GM12878 (cell line): Measurements from ENCODE around the gene PCF11. TPM values are rescaled to one million over a fixed set of nuclear protein-coding genes. Genes with fewer than 3 reads are reported as not detected.

Experiments used
- E4F1 ChIP-seq: fragments of 450-650 bp; IDR thresholded peaks from 2 replicates; pipeline ENCODE4 v1.6.1; 2018; ENCODE audit warnings: borderline replicate concordance, mild to moderate bottlenecking; ENCODE audit not compliant: partially characterized antibody
- ETV6 ChIP-seq, 2 experiments: fragments of 450-650 bp in 1 of 2; IDR thresholded peaks in 1 of 2; conservative IDR thresholded peaks in 1 of 2; 2 replicates each; pipeline ENCODE4 v1.6.1; 2014; ENCODE audit warnings: antibody characterized with exemption in 1 of 2, borderline replicate concordance in 1 of 2, low read depth in 1 of 2, mild to moderate bottlenecking in 1 of 2, moderate library complexity in 1 of 2
- MTA2 ChIP-seq: fragments of 450-650 bp; IDR thresholded peaks from 2 replicates; pipeline ENCODE4 v1.6.1; 2016; ENCODE audit warnings: low read depth, mild to moderate bottlenecking, moderate library complexity
- MTA3 ChIP-seq: IDR thresholded peaks from 2 replicates; pipeline ENCODE4 v1.6.1; 2012; ENCODE audit warnings: low read length, inconsistent platforms, borderline replicate concordance
- MYC ChIP-seq: IDR thresholded peaks from 2 replicates; pipeline ENCODE4 v1.6.1; 2011; ENCODE audit warnings: mild to moderate bottlenecking, low read length, moderate library complexity, inconsistent platforms; ENCODE audit not compliant: insufficient read depth, insufficient replicate concordance, insufficient read length, severe bottlenecking
- SUPT20H ChIP-seq: IDR thresholded peaks from 2 replicates; pipeline ENCODE4 v1.6.1; 2011; ENCODE audit warnings: low read depth, mild to moderate bottlenecking, low read length, moderate library complexity, borderline replicate concordance; ENCODE audit not compliant: control insufficient read depth
- USF1 ChIP-seq: IDR thresholded peaks from 2 replicates; pipeline ENCODE4 v1.6.1; 2011; ENCODE audit warnings: borderline replicate concordance, low read depth, mild to moderate bottlenecking, moderate library complexity, mixed read lengths, low read length; ENCODE audit not compliant: insufficient read depth; ENCODE audit errors: extremely low read length
- WRNIP1 ChIP-seq: IDR thresholded peaks from 2 replicates; pipeline ENCODE4 v1.6.1; 2011; ENCODE audit warnings: low read depth, low read length, improper control_type of control experiment, borderline replicate concordance
- polyA plus RNA-seq, 11 experiments: library from polyadenylated mRNA; depleted of rRNA in 4 of 11; unstranded in 6 of 11; stranded (reverse) in 5 of 11; fragments of >200 nt; fragmentation: Nextera tagmentation in 4 of 11; fragmentation: Illumina TruSeq in 1 of 11; extraction: Ambion mirVana in 4 of 11; extraction: Trizol in 1 of 11; gene quantifications; 1 replicate in 1 of 11; 2 replicates in 10 of 11; pipeline versions ENCODE4 v1.2.1 to v1.2.3, GENCODE V29; 2011 to 2016; ENCODE audit warnings: inconsistent platforms in 2 of 11, missing spikeins in 2 of 11, low read depth in 1 of 11
- total RNA-seq, 4 experiments: library from RNA; depleted of rRNA in 3 of 4; stranded (reverse); fragments of >200 nt in 3 of 4; fragmentation: Illumina TruSeq in 1 of 4; extraction: Trizol in 1 of 4; gene quantifications; 2 replicates each; pipeline versions ENCODE4 v1.2.1 to v1.2.3, GENCODE V29; 2013 to 2021

Gene PCF11
- total and polyA plus RNA-seq, 10 of the 15 experiments (the other 5 are each of a cell fraction or from before 2014, with no cell fraction given), result 9.2 to 90.4 (median 48.0) TPM

- TF ChIP-seq USF1 (no peak), SUPT20H (no peak), E4F1 (no peak), ETV6 (conservative IDR thresholded peaks at IDR 0.05 in 1 of 2, IDR thresholded peaks at IDR 0.05 in 1 of 2; ENCODE audit: borderline replicate concordance in 1 of 2, low read depth in 1 of 2) (no peak), MTA3 (peak; percentile 47; the same call in 1 of the 2 replicates), MTA2 (no peak), WRNIP1 (0 out of 2 replicates have a peak, but pooled peaks have one; percentile 55), MYC (no peak)
These were observed 2.3 kb downstream of the PCF11 start (continued) for GRCh38 chr11:83158965-83159901.
